ENCODE measurements around the gene KRT4.

KRT4 gene

DNA sequence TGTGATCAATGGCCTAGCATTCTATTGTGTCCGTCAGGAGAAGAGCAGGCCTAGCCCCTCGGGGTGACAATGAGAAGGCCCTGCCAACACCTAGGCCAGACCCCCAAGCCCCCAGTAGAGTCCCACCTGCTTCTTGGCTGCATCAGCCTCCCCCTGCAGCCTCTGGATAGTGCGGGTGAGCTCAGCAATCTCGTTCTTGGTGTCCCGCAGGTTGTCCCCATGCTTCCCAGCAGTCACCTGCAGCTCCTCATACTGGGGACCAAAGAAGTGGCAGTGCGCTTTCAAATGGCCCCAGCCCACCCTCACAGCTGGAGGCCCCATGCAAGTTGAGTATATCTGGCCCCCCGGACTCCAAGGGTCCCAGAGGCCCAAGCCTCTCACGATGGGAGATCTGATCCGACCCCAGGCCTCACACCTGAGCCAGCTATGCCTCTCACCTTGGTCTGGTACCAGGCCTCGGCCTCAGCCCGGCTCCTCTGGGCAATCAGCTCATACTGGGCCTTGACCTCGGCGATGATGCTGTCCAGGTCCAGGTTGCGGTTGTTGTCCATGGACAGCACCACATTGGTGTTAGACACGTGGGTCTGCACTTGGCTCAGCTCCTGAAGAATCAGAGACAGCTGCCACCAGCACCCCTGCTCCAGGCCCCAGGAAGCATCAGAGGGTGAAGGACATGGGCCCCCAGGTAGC, 10.0 kb upstream of the KRT4 start:
- in situ Hi-C loops (cut with MboI; ENCODE audit: low sequenced_read_pairs): no loop called here

DNA sequence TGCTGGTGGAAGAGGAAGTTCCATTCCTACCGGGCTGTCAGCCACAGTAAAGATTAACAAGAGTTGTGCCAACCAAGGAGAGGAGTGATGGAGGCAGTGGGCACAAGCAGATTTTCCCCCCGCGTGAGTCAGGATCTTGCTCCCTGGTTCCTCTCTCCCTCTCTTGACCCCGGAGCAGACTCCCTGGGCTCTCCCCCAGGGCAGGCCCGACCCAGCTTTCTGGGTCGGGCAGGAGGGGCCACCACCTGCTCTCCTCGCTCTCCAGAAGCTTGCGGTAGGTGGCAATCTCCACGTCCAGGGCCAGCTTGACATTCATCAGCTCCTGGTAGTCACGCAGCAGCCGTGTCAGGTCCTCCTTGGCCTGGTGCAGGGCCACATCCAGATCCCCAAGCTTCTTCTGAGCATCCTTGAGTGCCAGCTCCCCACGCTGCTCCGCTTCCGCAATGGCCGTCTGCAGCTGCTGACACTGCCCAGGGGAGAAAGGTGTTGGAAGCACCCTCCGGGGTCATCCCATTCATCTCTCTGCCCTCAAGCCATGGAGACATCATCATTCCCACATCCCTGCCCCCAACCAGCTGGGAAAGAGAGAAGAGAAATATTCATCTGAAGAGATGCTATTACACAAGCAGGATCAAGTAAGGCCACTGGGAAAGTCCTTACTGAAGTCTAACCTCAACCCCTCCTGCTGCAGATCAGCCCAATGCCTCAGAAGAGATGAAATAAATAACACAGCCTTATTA, 9.0 kb upstream of the KRT4 start:
- in situ Hi-C loops (cut with MboI; ENCODE audit: low sequenced_read_pairs): no loop called here

DNA sequence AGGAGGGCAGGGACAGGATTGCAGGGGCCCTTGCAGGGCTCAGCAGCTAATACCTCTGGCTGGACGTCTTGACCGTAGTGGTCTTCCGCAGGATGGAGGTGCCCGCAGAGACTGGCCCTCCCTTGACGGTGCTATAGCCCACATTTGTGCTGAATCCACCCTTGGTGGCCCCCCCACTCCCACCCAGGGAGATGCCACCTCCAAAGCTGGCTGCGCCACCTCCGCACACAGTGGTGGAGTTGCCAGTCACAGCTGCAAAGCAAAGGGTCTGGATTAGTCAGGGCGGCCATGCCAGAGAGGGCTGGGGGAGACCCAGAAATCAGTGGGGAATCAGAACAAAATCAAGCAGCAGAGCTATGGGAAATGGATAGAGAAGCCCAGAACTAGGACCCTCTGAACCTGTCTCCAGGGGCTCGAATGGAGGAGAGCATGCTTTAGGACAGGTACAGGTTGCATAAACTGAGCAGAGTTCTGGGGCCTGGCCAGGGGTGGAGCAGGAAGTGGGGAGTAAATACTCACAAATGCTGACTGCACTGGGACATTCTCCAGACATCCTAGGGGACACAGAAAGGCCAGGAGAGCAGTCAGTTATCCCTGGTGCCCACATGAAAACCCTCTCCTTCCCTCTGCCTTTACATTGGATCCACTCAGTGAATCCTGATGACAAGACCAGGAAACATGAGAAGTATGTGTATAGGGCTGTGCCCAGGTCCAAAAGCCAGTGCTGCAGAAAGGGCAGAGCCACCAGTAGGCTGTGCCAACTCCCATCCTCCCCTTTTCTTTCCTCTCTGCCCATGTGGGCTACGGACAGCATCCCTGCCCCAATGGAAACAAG, 8.1 kb upstream of the KRT4 start:
- in situ Hi-C loops (cut with MboI; ENCODE audit: low sequenced_read_pairs): no loop called here

DNA sequence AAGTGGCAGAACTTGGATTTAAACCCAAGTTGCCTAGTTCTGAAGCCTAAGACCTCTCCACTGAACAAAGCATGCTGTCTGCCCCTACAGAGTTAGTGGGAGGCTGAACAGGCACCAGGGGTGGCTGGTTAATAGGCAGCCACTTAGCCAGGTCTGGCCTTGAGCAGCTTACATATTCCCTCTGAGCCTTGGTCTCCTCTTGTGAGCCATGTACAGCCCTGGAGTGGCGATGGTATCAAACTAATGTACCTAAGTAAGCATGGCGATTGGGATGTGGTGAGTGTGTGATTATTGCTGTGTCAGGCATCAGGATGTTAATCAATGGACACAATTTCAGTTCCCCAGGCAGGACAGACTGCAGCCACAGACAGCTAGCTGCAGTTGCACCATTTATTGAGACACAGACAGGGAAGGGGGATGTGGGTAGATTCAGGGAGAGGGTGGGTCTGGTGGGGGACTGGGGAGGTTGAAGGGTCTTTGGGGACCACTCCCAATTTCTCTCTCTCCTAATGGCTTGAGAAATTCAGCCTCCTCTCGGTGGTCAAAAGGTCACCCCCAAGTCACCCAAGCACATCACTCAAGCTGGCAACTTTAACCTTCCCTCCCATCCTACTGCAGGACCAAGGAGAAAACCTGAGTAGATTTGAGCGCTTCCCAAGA, 7.3 kb upstream of the KRT4 start:
- in situ Hi-C loops (cut with MboI; ENCODE audit: low sequenced_read_pairs): no loop called here

DNA sequence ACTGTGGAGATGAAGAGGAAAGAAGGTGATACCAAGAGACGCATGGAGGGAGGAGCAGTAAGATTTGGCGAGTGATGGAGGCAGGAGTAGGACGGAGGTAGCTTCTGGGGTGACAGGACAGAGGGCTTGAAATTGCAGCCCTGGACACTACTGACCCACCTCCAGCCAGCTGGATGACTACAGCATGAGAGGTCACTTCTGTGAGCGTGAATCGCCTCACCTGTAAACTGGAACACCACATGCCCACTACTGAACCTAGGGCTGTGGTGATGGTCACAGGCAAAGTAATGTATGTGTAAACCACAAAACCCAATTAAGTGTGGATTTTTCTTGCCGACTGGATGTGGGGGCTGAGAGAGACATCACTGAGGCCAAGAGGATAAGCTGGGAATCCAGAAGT, 6.6 kb upstream of the KRT4 start:
- in situ Hi-C loops (cut with MboI; ENCODE audit: low sequenced_read_pairs): no loop called here

DNA sequence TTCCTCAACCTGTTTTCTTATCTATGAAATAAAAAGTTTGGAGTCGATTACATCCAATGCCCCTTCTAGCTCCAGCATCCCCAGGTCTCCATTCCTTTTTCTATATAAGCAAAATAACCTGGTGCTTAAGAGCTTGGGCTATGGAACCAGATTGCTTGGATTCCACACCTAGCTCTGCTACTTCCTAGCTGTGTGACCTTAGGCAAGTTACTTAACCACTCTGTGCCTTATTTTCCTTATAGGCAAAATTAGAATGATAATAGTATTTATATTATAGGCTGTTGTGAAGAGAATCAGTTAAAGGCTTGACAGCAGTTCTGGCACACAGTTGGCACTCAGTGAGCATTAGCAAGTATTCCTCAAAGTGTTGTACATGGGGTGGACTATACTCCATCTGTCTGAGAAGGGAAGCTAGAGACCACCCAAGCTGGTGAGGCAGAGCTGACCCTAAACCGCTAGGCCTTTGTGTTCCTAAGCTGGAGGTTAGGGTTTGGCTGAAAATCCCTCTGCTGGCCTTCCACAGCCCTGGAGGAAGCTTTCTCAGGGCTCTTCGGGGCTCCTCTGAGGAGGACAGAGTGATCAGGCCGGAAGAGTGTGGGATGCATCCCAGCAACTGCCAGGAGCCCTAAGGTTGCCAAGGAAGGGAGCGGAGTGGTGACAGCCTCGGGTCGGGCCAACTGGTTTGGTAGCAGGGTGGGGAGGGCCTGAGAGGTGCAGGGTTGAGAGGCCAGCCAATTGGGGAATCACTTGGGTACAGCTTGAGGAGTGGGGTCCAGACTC, 6.0 kb upstream of the KRT4 start:
- in situ Hi-C loops (cut with MboI; ENCODE audit: low sequenced_read_pairs): no loop called here

DNA sequence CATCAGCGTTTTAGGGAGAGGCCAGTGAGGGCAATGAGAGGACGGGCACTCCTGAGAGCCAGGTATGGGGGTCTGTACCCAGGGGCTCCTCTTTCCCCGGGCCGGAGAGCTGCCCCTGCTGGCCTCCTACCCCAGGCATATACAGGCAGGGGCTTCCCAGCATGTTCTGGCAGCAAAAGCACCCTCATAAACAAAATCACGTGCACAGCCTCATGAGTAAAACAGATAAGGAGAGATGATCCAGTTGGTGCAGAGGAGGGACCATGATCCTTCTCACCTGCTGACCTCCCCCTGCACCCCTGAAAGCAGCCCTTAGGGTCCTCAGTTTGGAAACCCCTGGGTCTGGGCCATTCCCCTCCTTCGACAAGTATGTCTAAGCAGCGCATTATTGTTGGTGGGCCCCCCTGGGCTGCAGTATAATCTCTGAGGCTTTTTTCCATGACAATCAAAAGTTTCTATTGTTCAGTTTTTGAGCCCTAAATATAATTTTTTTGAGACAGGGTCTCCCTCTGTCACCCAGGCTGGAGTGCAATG, 5.0 kb upstream of the KRT4 start:
- in situ Hi-C loops (cut with MboI; ENCODE audit: low sequenced_read_pairs): no loop called here

DNA sequence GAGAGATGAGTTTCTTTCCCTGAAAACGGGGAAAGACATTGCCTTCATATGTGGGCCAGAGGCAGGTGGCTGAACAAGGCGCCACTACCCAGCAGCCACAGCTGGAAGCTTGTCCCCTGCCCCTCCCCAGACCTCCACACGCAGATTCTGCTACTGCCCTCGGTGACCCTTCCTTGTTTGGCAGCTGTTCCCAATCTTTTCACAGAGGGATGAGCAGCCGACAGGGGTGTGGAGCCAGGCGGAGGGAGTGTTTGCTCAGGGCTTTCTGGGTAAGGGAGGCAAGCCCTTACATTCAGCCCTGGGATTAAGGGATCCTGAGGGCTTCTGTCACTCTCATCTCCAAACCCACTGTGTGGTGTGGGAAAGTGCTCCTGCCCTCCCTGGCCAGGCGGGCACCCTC, 4.5 kb upstream of the KRT4 start:
- in situ Hi-C loops (cut with MboI; ENCODE audit: low sequenced_read_pairs): no loop called here

DNA sequence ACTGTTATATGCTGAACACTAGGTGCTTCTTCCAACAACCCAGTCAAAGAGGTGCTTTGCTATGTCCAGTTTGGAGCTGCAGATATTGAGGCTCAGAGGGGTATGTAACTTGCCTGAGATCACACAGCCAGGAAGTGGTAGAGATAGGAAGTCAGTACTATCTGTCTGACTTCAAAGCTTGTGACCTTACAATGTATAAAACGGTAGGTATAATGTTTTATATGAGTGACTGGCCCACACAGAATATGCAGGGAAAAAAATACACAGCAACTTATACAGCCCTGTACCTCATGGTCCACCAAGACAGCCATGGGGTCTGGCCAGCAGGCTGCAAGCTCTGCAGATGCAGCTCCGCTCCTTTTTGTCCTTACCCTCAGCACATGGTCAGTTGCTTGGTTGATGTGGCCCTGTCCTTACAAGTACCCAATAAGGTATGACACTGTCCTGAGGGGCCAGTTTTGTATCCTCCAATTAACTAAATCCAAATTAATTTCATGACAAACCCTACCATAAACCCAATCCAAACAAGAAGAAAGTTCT, 3.9 kb upstream of the KRT4 start:
- in situ Hi-C loops (cut with MboI; ENCODE audit: low sequenced_read_pairs): no loop called here

DNA sequence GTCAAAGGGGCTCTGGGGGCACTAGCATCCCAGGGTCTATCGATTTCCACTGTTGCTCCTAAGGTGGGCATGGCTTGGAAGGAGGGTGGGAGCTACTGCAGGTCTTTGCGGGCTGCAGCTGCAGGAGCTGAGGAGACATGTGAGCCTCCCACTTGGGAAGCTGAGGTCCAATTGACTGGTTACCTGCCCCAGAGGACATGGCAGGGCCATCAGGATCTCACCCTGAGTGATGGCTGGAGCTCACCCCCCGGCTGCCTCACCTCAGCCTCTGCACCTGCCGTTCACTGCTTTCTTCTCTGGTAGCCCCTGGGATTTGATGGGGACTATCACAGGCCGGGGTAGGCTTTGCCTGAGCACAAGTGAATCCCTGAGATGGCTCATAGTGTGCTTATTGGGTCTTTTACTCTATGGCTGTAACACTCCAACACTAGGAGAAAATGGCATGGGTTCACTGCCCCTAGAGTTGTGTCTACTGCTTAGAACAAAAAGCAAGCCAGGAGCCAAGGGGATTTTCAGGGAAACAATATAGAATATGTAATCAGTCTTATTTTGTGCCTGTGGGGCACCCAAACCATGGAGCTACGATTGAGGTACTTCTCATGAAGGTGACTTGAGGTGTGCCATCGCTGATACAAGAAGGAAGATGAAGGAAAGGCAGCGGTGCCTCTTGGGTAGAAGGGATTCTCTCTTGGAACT, 3.2 kb upstream of the KRT4 start:
- in situ Hi-C loops (cut with MboI; ENCODE audit: low sequenced_read_pairs): no loop called here

DNA sequence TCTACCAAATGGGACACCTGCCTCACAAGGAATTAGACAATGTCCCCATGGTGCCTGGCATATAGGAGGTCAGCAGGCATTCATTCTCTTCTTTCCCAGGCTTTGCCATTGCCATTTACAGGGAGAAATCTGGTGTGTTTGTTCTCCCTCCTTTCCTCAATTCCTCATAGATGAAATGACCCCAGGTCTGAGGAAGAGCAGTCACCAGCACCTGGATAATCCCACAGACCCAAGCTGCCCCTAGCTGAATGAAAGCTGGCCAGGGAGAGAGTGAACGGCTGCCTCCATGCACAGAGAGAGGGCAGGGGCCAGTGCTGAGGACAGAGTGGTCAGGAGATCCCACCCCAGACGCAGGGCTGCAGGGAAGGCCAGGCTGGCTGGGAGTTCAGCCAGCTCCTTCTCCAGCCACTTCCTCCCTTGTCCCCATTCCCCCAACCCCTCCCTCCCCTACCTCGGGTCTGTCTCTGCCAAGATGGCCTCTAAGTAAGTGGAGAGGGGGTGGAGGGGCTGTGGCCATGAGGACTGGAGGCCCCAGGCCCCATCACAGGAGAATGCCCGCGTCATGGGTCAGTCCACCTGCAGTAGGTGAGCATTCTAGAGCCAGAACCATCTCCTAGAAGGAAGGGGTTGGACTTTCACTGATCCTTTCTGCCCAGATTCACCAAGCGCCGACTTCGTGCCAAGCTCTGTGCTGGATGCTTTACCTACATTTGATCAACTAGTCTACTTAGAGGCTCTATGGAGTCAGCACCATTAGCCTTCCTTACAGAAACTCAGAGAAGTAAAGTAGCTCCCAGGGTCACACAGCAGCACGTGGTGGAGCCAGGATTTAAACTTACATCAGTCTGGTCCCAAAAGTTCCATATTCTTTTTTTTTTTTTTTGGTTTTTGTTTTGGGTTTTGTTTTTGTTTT, 2.0 kb upstream of the KRT4 start:
- in situ Hi-C loops (cut with MboI; ENCODE audit: low sequenced_read_pairs): no loop called here

DNA sequence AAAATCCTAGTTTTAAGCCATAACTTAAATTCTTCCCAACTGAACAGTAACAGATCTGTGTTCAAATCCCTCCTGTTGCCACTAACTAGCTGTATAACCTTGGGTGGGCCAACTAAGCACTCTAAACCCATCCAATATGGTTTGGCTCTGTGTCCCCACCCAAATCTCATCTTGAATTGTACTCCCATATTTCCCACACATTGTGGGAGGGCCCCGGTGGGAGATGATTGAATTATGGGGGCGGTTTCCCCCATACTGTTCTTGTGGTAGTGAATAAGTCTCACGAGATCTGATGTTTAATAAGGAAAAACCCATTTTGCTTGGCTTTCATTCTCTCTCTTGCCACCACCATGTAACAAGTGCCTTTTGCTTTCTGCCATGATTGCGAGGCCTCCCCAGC, 1.2 kb upstream of the KRT4 start:
- in situ Hi-C loops (cut with MboI; ENCODE audit: low sequenced_read_pairs): no loop called here

DNA sequence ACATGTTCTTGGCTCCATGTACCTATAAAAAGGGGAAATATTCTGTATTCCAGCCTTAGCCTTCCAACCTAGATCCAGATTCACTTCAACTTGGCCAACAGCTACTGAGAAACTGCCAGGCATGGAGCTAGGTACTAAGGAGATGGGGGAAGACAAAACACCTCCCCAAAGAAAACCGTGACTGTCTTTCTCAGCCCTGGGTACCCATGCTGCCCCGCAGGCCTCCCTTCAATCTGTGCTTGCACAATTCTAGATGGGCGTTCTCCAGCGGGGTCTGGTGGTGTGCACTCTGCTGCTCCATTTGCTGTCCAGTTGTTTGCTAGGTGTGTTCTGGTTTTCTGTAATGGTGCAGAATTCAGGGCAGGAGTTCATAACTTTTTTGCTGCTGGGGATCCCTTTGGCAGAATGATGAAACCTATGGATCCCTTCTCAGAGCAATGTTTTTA, 817 bp upstream of the KRT4 start:
- in situ Hi-C loops (cut with MboI; ENCODE audit: low sequenced_read_pairs): no loop called here

DNA sequence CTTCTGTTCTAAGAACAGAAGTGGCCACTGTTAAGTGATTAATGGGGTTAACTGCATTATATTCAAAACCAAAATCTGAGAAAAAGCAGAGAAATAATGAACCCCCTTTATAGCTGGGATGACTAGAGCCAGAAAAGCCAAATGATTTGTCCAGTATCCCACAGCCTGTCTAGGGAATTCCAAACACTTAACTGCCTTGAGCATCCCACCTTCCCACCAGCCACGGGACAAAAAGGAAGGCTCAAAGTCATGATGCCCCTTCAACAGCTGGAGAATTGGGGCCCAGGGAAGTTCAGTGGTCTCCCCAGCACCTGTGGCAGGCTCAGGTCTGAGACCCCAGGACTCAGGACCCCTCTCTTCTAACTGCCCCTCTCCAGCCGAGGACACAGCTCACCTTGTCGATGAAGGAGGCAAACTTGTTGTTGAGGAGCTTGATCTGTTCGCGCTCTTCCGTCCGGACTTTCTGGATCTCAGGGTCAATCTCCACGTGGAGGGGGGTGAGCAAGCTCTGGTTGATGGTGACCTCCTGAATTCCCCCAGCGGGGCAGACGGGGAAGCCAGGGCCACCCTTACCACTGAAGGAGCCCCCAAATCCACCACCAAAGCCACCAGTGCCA, 605 bp downstream of the KRT4 start:
- in situ Hi-C loops (cut with MboI; ENCODE audit: low sequenced_read_pairs): no loop called here

DNA sequence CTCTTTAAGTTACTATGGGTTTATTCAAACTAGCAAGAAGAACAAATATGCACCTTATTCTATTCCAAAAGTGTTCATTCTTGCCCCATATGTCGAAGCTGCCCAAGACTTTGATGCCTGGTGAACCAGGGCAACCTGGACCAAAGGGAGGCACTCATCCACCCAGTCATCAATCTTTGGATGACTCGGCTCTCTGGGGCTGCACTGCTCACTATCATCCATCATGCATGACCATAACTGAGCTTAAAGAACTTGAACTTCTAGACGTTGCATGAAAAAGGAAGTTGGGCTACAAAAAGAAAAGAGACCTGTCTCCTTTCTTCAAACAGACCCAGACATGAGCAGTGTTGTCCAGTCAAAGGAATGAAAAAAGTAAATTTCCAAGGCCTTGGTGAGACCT, 1.2 kb downstream of the KRT4 start:
- in situ Hi-C loops (cut with MboI; ENCODE audit: low sequenced_read_pairs): no loop called here

DNA sequence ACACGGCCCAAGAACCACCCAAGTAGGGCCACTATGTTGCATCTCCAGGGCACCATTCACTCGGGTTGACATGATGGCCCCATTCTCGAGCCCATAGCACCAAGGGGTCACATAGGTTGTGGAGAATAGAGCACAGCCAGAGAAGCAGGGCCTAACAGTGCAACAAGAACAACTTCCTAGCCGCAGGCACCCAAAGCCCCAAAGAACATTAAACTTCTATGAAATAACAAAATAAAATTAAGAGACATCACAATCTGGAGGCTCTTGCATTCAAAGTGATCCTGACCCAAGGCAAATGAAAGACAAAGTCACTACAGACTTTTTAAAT, 1.9 kb downstream of the KRT4 start:
- in situ Hi-C loops (cut with MboI; ENCODE audit: low sequenced_read_pairs): no loop called here

DNA sequence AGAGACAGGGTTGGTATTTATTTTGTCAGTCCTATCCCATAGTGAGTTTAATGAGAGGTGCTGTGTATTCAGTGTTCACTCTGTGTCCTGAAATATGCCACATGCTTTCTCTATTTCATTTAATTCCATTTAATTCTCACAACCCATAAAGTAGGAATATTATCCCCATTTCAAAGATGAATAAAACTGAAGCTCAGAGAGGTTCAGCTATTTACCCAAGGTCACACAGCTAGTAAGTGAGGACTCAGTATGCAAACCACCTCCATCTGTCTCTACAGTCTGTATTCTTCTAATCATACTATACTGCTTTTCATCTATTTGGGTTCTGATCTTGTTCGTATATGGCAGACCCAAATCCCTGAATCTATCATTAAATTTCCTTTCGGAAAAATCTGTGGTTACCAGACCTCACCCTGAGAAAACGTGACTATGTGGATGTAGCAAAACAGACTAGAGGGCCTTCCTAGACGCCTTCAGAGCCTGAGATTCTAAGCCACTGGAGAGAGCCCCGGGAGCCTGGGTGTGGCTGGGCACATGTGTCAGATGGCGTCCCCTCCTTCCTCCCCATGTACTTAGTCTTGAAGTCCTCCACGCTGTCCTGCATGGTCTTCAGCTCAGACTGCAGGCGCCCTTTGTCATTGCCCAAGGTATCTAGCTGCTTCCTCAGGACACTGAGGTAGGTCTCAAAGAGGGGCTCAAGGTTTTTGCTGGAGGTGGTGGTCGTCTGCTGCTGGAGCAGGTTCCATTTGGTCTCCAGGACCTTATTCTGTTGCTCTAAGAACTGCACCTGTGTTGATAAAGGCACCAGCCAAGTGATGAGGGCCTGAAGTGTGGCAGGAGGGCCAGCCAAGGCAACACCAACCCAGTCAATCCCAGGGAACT, 2.5 kb downstream of the KRT4 start:
- in situ Hi-C loops (cut with MboI; ENCODE audit: low sequenced_read_pairs): no loop called here
